Naive thymus-derived CD8-positive, alpha-beta T cell (primary cell): ENCODE results near the gene DOCK4. TPM values are rescaled to one million over a fixed set of nuclear protein-coding genes. Genes with fewer than 3 reads are reported as not detected.

Source experiments
- ATAC-seq, 2 donors: fragments of 150-1000 bp; cut with Tn5 transposase in 1 of 2; sonication (Bioruptor Pico), chemical (Tn5 transposase) in 1 of 2; 1 replicate in 1 of 2; 2 replicates in 1 of 2; pipeline ENCODE4 v1.10.0; 2021; ENCODE audit warnings: mild to moderate bottlenecking in 2 of 2, moderate library complexity in 2 of 2
- POLR2A ChIA-PET: fragments of 350-600 bp; sonication (Branson Sonifier 250); formaldehyde crosslinking; loops from one replicate; lab custom pipeline; 2021; ENCODE audit warnings: antibody characterized with exemption; lab: Charles Lee
- DNase-seq, 10 donors: peaks; one replicate each; pipeline versions ENCODE4 v3.0.0 to v3.0.0-alpha.2; 2020 to 2022
- H3K27ac Mint-ChIP-seq, 10 donors: one replicate each; pipeline ENCODE4 v1.8.0; 2020 to 2022; ENCODE audit warnings: mild to moderate bottlenecking in 10 of 10, mixed read lengths in 10 of 10, moderate library complexity in 4 of 10, inconsistent platforms in 1 of 10
- H3K27me3 Mint-ChIP-seq, 5 donors: one replicate each; pipeline ENCODE4 v1.8.0; 2021 to 2022; ENCODE audit warnings: mixed read lengths in 5 of 5
- H3K36me3 Mint-ChIP-seq, 3 donors: one replicate each; pipeline ENCODE4 v1.8.0; 2020 to 2022; ENCODE audit warnings: mixed read lengths in 3 of 3, mild to moderate bottlenecking in 2 of 3, inconsistent platforms in 1 of 3
- H3K4me1 Mint-ChIP-seq, 4 donors: one replicate each; pipeline ENCODE4 v1.8.0; 2021 to 2022; ENCODE audit warnings: mixed read lengths in 4 of 4
- H3K4me3 Mint-ChIP-seq, 10 donors: one replicate each; pipeline ENCODE4 v1.8.0; 2020 to 2022; ENCODE audit warnings: mild to moderate bottlenecking in 10 of 10, mixed read lengths in 10 of 10, moderate library complexity in 6 of 10, inconsistent platforms in 1 of 10
- H3K9me3 Mint-ChIP-seq, 9 donors: one replicate each; pipeline ENCODE4 v1.8.0; 2020 to 2022; ENCODE audit warnings: mixed read lengths in 9 of 9, mild to moderate bottlenecking in 3 of 9, inconsistent platforms in 1 of 9, moderate library complexity in 1 of 9
- polyA plus RNA-seq, 3 donors: library from polyadenylated mRNA; unstranded; fragments of 300-500 nt; fragmentation: Illumina TruSeq; gene quantifications; one replicate each; pipeline ENCODE4 v1.2.3, GENCODE V29; 2021
- total RNA-seq, 8 experiments: library from RNA in 2 of 8; stranded (reverse) in 2 of 8; gene quantifications; one replicate each; pipeline ENCODE4 v1.2.3 and lab custom pipeline; 2021 to 2026

DOCK4 gene
- total and polyA plus RNA-seq, 5 experiments from 2014 or later = 0.30 to 1.3 (median 0.67) TPM; not detected in 1

DNA sequence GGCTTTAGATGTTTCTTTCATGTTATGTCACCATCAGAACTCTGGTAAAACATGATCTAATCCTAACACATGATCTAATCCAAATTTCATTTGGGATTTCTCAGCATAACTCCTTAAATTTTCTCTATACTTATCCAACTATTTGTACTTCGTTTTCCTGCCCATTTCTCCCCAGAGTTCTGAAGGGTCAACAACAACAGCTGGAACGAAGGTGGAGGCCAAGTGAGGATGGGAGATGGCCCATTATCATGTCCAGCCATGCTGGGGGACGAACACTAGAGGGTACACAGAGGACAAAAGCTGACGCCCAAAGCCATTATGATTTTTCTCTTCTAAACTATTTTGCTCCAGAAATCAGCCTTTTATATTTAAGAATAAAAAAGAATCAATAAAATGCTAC, 185.4 kb downstream of the DOCK4 start:
- ATAC-seq = no peak

DNA sequence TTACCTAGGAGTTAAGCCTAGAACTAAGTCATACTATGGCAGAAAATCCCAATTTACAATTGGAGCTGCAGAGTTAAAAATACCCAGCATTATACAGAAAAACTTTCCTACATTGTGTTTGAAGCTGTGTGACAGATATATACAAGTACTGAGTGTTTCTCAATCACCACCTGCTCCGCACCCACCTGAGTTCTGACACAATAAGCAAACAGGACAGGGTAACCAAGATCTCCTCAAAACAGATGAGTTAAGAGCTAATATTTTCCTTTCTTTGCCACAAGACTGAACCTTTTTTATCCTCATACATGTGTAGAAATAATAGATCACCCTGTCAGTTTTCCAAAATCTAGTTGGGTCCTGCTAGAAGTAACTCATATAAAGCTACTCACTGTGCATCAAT, 186.3 kb downstream of the DOCK4 start:
- H3K4me1 Mint-ChIP-seq = no peaks in the 10 kb centered on the region
- H3K27me3 Mint-ChIP-seq = peaks cover 0 to 6% (median 1%) of the 10 kb centered on the region in 5 donors
- ATAC-seq (no peak), DNase-seq (no peak)
- POLR2A ChIA-PET = no interaction called here
- no peak overlapping the region for H3K27ac Mint-ChIP-seq
- no peaks in the 10 kb centered on the region for H3K36me3 Mint-ChIP-seq
- H3K4me3 Mint-ChIP-seq = no peak overlapping the region
- no peaks in the 10 kb centered on the region for H3K9me3 Mint-ChIP-seq

More for the DNA sequence above, 185.4 kb downstream of the DOCK4 start:
- no peak overlapping the region for H3K4me3 Mint-ChIP-seq
- H3K27me3 Mint-ChIP-seq = peaks cover 1 to 12% (median 6%) of the 10 kb centered on the region in 5 donors
- no peaks in the 10 kb centered on the region for H3K4me1 Mint-ChIP-seq
- H3K36me3 Mint-ChIP-seq = no peaks in the 10 kb centered on the region
- no peak for DNase-seq
- H3K27ac Mint-ChIP-seq = no peak overlapping the region
- POLR2A ChIA-PET = no interaction called here
- H3K9me3 Mint-ChIP-seq = no peaks in the 10 kb centered on the region

DNA sequence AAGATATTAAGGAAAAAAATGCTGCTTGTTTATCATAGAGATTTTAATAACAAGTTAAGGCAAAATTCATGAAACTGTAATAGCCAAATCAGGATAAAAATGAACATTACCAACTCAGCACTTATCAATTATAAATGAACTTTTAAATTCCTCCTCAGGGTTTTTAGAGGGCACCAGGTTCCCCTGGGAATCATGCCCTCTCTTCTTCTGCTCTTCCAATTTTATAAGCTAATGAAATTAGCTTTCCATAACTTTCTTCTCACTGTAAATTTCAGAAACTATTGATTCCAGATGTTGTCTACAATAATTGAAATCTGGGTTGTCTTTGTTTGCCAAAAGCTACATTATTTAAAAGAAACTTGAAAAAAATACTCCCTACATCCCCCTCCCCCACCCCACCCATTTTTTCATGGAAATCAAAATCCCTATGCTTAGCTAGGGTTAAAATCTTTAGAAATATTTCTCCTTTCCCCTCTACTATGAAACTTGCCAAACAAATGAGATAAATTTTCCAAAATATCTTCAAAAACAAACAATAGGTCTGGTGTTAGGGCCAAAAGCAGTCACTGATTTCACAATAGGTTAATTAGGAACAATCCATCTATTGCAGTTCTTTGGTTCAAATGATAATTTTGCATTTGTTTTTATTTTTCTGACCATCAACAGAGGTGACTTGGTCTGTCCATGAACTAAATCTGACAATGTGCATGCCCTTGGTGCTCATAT, 187.7 kb downstream of the DOCK4 start:
- no peaks in the 10 kb centered on the region for H3K36me3 Mint-ChIP-seq
- ATAC-seq (no peak), DNase-seq (no peak)
- POLR2A ChIA-PET = no interaction called here
- H3K9me3 Mint-ChIP-seq = no peaks in the 10 kb centered on the region
- H3K27ac Mint-ChIP-seq = no peak overlapping the region
- H3K4me3 Mint-ChIP-seq = no peak overlapping the region
- peaks cover 0 to 6% (median 1%) of the 10 kb centered on the region in 5 donors for H3K27me3 Mint-ChIP-seq
- H3K4me1 Mint-ChIP-seq = no peaks in the 10 kb centered on the region

DNA sequence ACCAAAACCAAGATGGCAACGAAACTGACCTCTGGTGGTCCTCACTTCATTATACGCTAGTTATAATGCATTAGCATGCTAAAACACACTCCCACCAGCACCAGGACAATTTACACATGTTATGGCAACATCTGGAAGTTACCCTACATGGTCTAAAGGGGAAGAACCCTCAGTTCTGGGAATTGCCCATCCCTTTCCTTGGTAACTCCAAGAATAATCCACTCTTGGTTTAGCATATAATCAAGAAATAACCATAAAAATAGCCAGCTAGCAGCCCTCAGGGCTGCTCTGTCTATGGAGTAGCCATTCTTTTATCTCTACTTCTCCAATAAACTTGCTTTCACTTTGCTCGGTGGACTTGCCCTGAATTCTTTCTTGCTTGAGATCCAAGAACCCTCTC, 191.1 kb downstream of the DOCK4 start:
- no peak overlapping the region for H3K27ac Mint-ChIP-seq
- peaks cover 0 to 8% (median 1%) of the 10 kb centered on the region in 5 donors for H3K27me3 Mint-ChIP-seq
- no peak overlapping the region for H3K4me3 Mint-ChIP-seq
- no peaks in the 10 kb centered on the region for H3K9me3 Mint-ChIP-seq
- peaks cover 0 to 2% (median 0%) of the 10 kb centered on the region in 4 donors for H3K4me1 Mint-ChIP-seq
- DNase-seq (no peak), ATAC-seq (no peak)
- POLR2A ChIA-PET = no interaction called here
- H3K36me3 Mint-ChIP-seq = no peaks in the 10 kb centered on the region

DNA sequence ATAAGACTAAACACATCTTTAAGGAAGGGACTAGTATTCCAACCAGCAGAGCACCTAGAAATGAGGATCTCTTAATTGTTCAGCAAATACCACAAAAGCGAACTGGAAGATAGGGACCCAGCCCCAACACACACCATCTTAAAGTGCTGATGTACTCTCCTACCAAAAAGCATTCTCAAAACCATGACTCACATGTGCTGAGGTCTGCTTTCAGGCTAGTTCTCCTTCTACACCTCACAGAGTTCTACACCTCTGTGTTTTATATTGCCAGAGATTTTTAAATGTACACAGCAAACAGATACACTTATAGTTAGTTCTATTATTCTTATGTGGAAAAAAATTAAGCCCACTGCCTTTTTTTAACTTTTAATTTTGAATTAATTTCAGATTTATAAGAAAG, 191.9 kb downstream of the DOCK4 start:
- peaks cover 0 to 2% (median 0%) of the 10 kb centered on the region in 4 donors for H3K4me1 Mint-ChIP-seq
- POLR2A ChIA-PET = no interaction called here
- no peak overlapping the region for H3K27ac Mint-ChIP-seq
- H3K36me3 Mint-ChIP-seq = no peaks in the 10 kb centered on the region
- no peak overlapping the region for H3K4me3 Mint-ChIP-seq
- DNase-seq (no peak), ATAC-seq (no peak)
- peaks cover 0 to 8% (median 1%) of the 10 kb centered on the region in 5 donors for H3K27me3 Mint-ChIP-seq
- H3K9me3 Mint-ChIP-seq = no peaks in the 10 kb centered on the region

DNA sequence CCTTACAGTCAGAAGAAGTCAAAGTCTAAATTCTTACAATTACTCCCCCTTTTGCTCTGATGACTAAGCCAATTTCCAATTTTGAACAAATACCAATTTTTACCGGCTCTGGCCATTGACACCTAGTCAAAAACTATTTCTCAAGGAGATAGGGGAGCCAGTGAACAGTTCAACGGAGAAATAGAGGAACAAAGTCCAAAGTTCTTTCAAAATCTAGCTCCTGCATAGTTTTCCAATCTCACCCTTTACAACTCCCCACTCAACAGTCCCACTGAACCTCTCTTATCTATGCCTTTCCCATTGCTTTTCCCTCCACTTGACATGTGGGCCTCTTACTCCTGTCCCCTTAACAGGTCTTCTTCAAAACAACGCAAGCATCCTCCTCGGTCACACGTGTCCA, 192.9 kb downstream of the DOCK4 start:
- POLR2A ChIA-PET = no interaction called here
- DNase-seq (no peak), ATAC-seq (no peak)
- Mint-ChIP-seq H3K9me3 (no peaks in the 10 kb centered on the region), H3K27me3 (peaks cover 0 to 8% (median 1%) of the 10 kb centered on the region in 5 donors), H3K27ac (no peak overlapping the region), H3K36me3 (no peaks in the 10 kb centered on the region), H3K4me1 (peaks cover 0 to 2% (median 0%) of the 10 kb centered on the region in 4 donors), H3K4me3 (no peak overlapping the region)

DNA sequence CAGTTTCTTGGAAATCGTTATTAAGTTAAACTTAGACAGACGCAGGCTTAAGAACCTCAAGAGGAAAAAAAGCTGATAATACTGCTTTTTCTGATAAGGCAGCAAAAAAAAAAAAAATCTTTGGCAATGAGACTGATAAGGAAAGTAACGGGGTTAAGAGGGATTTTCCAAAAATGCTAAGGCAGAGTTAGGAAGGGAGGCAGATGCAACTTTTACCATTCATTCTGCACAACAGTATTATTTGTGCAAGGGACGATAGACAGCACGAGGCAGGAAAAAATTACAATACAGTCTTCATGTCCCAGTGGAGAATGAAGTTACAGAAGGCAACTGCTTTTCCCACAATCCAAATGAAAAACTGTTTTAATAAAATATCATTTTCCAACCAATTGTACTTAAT, 194.0 kb downstream of the DOCK4 start:
- no peaks in the 10 kb centered on the region for H3K36me3 Mint-ChIP-seq
- no peak for ATAC-seq

DNA sequence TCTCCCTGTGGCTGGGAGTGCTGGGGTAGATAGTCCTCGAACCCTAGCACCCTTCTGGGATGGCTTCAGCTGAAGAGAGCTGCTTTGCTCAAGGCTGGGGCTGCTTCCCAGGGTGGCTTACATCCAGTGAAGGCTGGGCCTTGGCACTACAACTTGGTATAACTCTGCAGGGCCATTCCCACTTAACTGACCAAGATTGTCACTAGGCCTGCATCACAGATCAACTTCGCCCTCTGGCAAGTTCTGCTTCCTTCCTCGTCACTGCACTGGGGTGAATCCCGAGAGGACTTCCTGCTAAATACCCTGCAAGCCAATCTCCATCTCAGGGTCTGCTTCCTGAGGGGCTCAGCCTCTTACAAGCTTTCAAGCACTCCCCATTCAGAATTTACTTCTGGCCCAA, 195.2 kb downstream of the DOCK4 start:
- Mint-ChIP-seq H3K9me3 (no peaks in the 10 kb centered on the region), H3K27me3 (peaks cover 0 to 9% (median 0%) of the 10 kb centered on the region in 5 donors), H3K4me1 (peaks cover 0 to 2% (median 0%) of the 10 kb centered on the region in 4 donors), H3K36me3 (no peaks in the 10 kb centered on the region), H3K27ac (no peak overlapping the region), H3K4me3 (no peak overlapping the region)
- POLR2A ChIA-PET = no interaction called here
- ATAC-seq (no peak), DNase-seq (no peak)

More for the DNA sequence above, 194.0 kb downstream of the DOCK4 start:
- no peak overlapping the region for H3K4me3 Mint-ChIP-seq
- H3K27me3 Mint-ChIP-seq = peaks cover 0 to 8% (median 0%) of the 10 kb centered on the region in 5 donors
- POLR2A ChIA-PET = no interaction called here
- peaks cover 0 to 2% (median 0%) of the 10 kb centered on the region in 4 donors for H3K4me1 Mint-ChIP-seq
- H3K9me3 Mint-ChIP-seq = no peaks in the 10 kb centered on the region
- H3K27ac Mint-ChIP-seq = no peak overlapping the region
- no peak for DNase-seq

DNA sequence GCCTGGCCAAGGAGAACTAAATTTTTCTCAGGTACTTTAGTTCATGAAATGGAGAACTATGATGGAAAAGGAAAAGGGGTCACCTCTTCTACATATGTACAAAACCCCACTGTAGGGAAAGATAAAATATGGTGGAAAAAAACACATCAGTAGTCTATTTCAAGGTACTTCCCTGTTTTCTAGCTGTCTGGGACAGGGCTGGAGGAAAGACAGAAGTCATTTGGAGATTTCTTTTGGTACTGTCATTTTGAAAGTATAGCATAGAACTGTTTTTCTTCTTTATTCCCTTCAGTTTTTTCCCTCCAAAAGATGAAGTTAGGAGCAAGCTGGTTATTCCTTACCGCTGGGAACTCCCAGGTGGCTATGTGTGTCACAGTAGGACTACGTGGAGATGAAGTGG, 196.1 kb downstream of the DOCK4 start:
- ATAC-seq (no peak), DNase-seq (no peak)
- Mint-ChIP-seq H3K36me3 (no peaks in the 10 kb centered on the region), H3K27ac (no peak overlapping the region), H3K9me3 (no peaks in the 10 kb centered on the region), H3K4me1 (peaks cover 0 to 2% (median 0%) of the 10 kb centered on the region in 4 donors), H3K27me3 (peaks cover 0 to 13% (median 0%) of the 10 kb centered on the region in 5 donors), H3K4me3 (no peak overlapping the region)
- POLR2A ChIA-PET = no interaction called here

DNA sequence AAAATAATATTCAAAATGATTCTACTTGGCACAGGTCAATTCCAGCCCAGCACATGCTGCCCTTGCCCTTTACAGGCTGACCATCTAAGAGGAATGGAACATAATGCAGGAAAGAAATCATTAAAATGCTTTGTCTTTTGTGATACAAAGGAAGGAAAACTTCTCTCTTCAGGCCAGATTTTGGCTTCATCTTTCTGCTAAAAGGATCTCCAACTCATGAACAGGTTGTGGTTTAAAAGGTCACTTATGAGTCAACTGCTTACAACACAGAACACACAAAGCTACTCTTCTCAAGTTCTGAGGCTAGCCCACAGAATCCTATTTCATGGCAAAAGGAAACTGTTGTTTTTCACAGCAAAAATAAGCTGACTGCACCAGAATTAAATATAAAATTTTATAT, 197.1 kb downstream of the DOCK4 start:
- ATAC-seq = no peak
- Mint-ChIP-seq H3K4me3 (no peak overlapping the region), H3K4me1 (peaks cover 0 to 2% (median 0%) of the 10 kb centered on the region in 4 donors), H3K27me3 (peaks cover 0 to 13% (median 0%) of the 10 kb centered on the region in 5 donors), H3K36me3 (no peaks in the 10 kb centered on the region), H3K9me3 (no peaks in the 10 kb centered on the region), H3K27ac (no peak overlapping the region)
- POLR2A ChIA-PET = no interaction called here
- DNase-seq = no peak

DNA sequence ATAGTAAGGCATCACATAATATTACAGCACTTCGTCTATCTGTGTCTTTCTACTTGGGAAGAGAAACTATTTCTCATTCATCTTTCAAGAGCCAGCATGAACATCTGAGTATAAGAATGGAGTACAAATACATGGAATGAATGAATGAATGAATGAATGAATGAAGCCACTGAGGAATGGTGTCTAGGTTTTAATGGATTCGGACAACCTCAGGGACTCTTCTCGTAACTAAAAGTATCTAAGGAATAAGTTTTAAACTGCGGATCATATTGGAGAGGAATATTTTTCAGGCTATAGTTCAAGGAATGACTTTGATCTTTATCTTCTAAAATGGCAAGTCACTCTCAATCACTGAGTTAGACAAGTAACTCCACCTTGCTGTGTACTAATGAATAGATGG, 199.0 kb downstream of the DOCK4 start:
- peaks cover 0 to 1% (median 0%) of the 10 kb centered on the region in 4 donors for H3K4me1 Mint-ChIP-seq
- DNase-seq = no peak
- H3K27ac Mint-ChIP-seq = no peak overlapping the region
- H3K4me3 Mint-ChIP-seq = no peak overlapping the region
- POLR2A ChIA-PET = no interaction called here
- H3K27me3 Mint-ChIP-seq = peaks cover 0 to 6% (median 0%) of the 10 kb centered on the region in 5 donors
- H3K9me3 Mint-ChIP-seq = no peaks in the 10 kb centered on the region
- no peak for ATAC-seq
- no peaks in the 10 kb centered on the region for H3K36me3 Mint-ChIP-seq

DNA sequence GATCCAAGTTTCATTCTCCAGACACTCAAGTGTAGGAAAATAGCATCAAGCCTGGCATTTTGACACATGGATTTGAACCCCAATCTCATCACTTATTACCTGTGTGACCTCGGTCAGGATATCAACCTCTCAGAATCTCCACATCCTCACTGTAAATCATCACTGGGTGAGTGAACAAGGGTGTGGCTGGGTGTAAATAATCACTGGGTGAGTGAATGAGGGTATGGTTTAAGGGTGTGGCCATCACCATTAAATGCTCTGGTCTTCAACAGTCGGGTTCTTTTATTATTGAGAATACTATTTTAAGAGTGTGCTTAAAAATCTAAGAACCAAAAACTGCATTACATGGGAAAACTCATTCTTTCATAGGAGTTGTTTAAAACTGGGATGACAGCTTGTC, 200.1 kb downstream of the DOCK4 start:
- Mint-ChIP-seq H3K4me1 (no peaks in the 10 kb centered on the region), H3K27me3 (peaks cover 0 to 4% (median 0%) of the 10 kb centered on the region in 5 donors), H3K9me3 (no peaks in the 10 kb centered on the region), H3K27ac (no peak overlapping the region), H3K4me3 (no peak overlapping the region), H3K36me3 (no peaks in the 10 kb centered on the region)
- DNase-seq (no peak), ATAC-seq (no peak)
- POLR2A ChIA-PET = no interaction called here

DNA sequence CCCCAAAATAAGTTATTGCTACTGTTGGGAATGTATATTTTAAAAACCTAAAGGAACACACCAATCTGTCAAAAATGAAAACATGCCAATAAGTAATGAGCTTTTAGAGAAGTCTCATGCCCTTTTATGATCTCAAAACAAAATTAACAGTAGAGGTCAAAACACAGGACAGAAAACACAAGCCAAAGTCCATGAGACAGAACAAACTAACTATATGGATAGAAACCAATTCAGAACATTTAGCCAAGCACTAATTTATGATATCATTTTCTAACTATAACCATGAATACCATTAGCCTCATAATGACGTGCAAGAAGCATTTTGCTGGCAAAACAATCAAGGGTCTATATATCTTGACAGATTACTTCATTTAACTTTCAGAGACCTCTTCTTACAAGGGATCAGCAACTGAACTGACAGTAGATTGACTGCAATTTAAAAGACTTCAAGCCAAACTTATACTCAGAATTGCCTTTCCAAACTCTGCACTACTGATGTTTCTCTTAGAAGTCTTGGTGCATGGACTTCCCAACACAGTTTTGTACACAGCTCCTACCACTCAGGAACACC, 200.9 kb downstream of the DOCK4 start:
- Mint-ChIP-seq H3K36me3 (no peaks in the 10 kb centered on the region), H3K27me3 (peaks cover 0 to 4% (median 0%) of the 10 kb centered on the region in 5 donors), H3K4me3 (no peak overlapping the region), H3K9me3 (no peaks in the 10 kb centered on the region), H3K4me1 (no peaks in the 10 kb centered on the region), H3K27ac (no peak overlapping the region)
- no peak for DNase-seq
- POLR2A ChIA-PET = no interaction called here
- no peak for ATAC-seq
